ENCODE results near the gene RBP2. TPM values are rescaled to one million over a fixed set of nuclear protein-coding genes. Genes with fewer than 3 reads are reported as not detected.

RBP2 gene
- total and polyA plus RNA-seq, 2 donors (not counting 3 experiments of a cell fraction or from before 2014, with no cell fraction given), result not detected

- no peak for FAIRE-seq
- intact Hi-C loops (cut with micrococcal nuclease), result no loop called here
- no TSS peak for BruUV-seq (replicated peaks)
- H3K4me3 ChIP-seq (replicated peaks in 1 of 3; ENCODE audit: insufficient read depth in 1 of 3, low read depth in 1 of 3, low read length in 3 of 3), result no peak overlapping the region
- no peaks in the 10 kb centered on the region for H3K36me3 ChIP-seq (ENCODE audit: control insufficient read depth in 2 of 2, extremely low read depth in 1 of 2, insufficient read depth in 2 of 2, low read length in 2 of 2)
- dilution Hi-C loops (cut with MboI; ENCODE audit: extremely low pct_ligation_motif_present, low sequenced_read_pairs), result no loop called here
- no peaks in the 10 kb centered on the region for H4K20me1 ChIP-seq (replicated peaks; ENCODE audit: control insufficient read depth, extremely low read depth, insufficient read depth, low read length)
- H3K4me1 ChIP-seq (ENCODE audit: control insufficient read depth, extremely low read depth, insufficient read depth, low read length), result no peaks in the 10 kb centered on the region
- no peak overlapping the region for H3K27ac ChIP-seq (ENCODE audit: insufficient read depth, low read depth, low read length)
- no peak overlapping the region for H3K9ac ChIP-seq (replicated peaks; ENCODE audit: extremely low read depth, insufficient read depth, low read length)
- no peak overlapping the region for H3K4me2 ChIP-seq (ENCODE audit: insufficient read depth, low read length)
- CTCF ChIA-PET, result no interaction called here
- H2AFZ ChIP-seq (ENCODE audit: low read depth, low read length), result no peak overlapping the region
- no peaks in the 10 kb centered on the region for H3K9me3 ChIP-seq (replicated peaks; ENCODE audit: control insufficient read depth, insufficient read depth, low read length)
- no peak for TF ChIP-seq MYC (IDR thresholded peaks at IDR 0.05; ENCODE audit: low read depth, low read length)
- no peak for DNase-seq (ENCODE audit: low read depth, low spot score)
- no peaks in the 10 kb centered on the region for H3K27me3 ChIP-seq (ENCODE audit: control insufficient read depth in 2 of 2, insufficient read depth in 2 of 2, low read length in 2 of 2)
- no peaks in the 10 kb centered on the region for H3K79me2 ChIP-seq (ENCODE audit: control insufficient read depth, insufficient read depth, low read length)
- POLR2A ChIA-PET, result no interaction called here
- no peaks in the 10 kb centered on the region for H3K9me1 ChIP-seq (replicated peaks; ENCODE audit: control insufficient read depth, extremely low read depth, insufficient read depth, low read length)
Observed at GRCh38 chr3:139463466-139463865, 12.8 kb downstream of the RBP2 start.

GRCh38 chr3:139460529-139460928 lies 15.8 kb downstream of the RBP2 start:
- no TSS peak for BruUV-seq (replicated peaks)
- Histone ChIP-seq H3K79me2 (ENCODE audit: control insufficient read depth, insufficient read depth, low read length) (no peaks in the 10 kb centered on the region), H2AFZ (ENCODE audit: low read depth, low read length) (no peak overlapping the region), H3K36me3 (ENCODE audit: control insufficient read depth in 2 of 2, extremely low read depth in 1 of 2, insufficient read depth in 2 of 2, low read length in 2 of 2) (no peaks in the 10 kb centered on the region), H3K27me3 (ENCODE audit: control insufficient read depth in 2 of 2, insufficient read depth in 2 of 2, low read length in 2 of 2) (no peaks in the 10 kb centered on the region), H3K4me2 (ENCODE audit: insufficient read depth, low read length) (no peak overlapping the region), H3K9me1 (replicated peaks; ENCODE audit: control insufficient read depth, extremely low read depth, insufficient read depth, low read length) (no peaks in the 10 kb centered on the region), H3K4me3 (replicated peaks in 1 of 3; ENCODE audit: insufficient read depth in 1 of 3, low read depth in 1 of 3, low read length in 3 of 3) (no peak overlapping the region), H4K20me1 (replicated peaks; ENCODE audit: control insufficient read depth, extremely low read depth, insufficient read depth, low read length) (no peaks in the 10 kb centered on the region), H3K9ac (replicated peaks; ENCODE audit: extremely low read depth, insufficient read depth, low read length) (no peak overlapping the region), H3K27ac (ENCODE audit: insufficient read depth, low read depth, low read length) (no peak overlapping the region), H3K4me1 (ENCODE audit: control insufficient read depth, extremely low read depth, insufficient read depth, low read length) (no peaks in the 10 kb centered on the region), H3K9me3 (replicated peaks; ENCODE audit: control insufficient read depth, insufficient read depth, low read length) (no peaks in the 10 kb centered on the region)
- no peak for FAIRE-seq
- DNase-seq (ENCODE audit: low read depth, low spot score), result no peak
- dilution Hi-C loops (cut with MboI; ENCODE audit: extremely low pct_ligation_motif_present, low sequenced_read_pairs), result no loop called here
- TF ChIP-seq MYC (IDR thresholded peaks at IDR 0.05; ENCODE audit: low read depth, low read length) (no peak), JUN (IDR thresholded peaks at IDR 0.05; ENCODE audit: borderline replicate concordance, insufficient read depth, insufficient read length, low read depth) (no peak), FOS (IDR thresholded peaks at IDR 0.05; ENCODE audit: borderline replicate concordance, insufficient read depth, low read length) (no peak), CTCF (IDR thresholded peaks at IDR 0.05; ENCODE audit: extremely low read depth in 1 of 2, insufficient read depth in 1 of 2, low read depth in 1 of 2, low read length in 2 of 2) (no peak), MAX (IDR thresholded peaks at IDR 0.05; ENCODE audit: insufficient read depth, insufficient read length) (no peak), EZH2 (IDR thresholded peaks at IDR 0.05; ENCODE audit: borderline replicate concordance, low read depth, low read length, severe bottlenecking) (no peak), POLR2A (IDR thresholded peaks at IDR 0.05; ENCODE audit: low read depth, low read length) (no peak), POLR2AphosphoS5 (IDR thresholded peaks at IDR 0.05; ENCODE audit: insufficient read depth, low read depth, low read length) (no peak), GATA2 (IDR thresholded peaks at IDR 0.05; ENCODE audit: insufficient read depth, insufficient read length, low read depth, low read length) (no peak)
- CTCF ChIA-PET, result no interaction called here
- POLR2A ChIA-PET, result no interaction called here
- intact Hi-C loops (cut with micrococcal nuclease), result no loop called here
